HG03045 (cell line): ENCODE measurements around the gene SLFN5.
A peak's percentile ranks its signal among the peaks of the same experiment; 100 is the strongest.
"Not testable (repeated sequence)": the region's sequence is repeated elsewhere in the genome, so short reads cannot be mapped to it uniquely, and the experiment has no call there.

Source experiments
- ATAC-seq: cut with Tn5 transposase; IDR thresholded peaks from one replicate; pipeline ENCODE4 v1.9.1; 2021; ENCODE audit warnings: mild to moderate bottlenecking, moderate library complexity; ENCODE audit not compliant: unreplicated experiment

The SLFN5 gene

GRCh38 chr17:35287286-35287811 lies 44.5 kb downstream of the SLFN5 start:
- ATAC-seq: no peak

DNA sequence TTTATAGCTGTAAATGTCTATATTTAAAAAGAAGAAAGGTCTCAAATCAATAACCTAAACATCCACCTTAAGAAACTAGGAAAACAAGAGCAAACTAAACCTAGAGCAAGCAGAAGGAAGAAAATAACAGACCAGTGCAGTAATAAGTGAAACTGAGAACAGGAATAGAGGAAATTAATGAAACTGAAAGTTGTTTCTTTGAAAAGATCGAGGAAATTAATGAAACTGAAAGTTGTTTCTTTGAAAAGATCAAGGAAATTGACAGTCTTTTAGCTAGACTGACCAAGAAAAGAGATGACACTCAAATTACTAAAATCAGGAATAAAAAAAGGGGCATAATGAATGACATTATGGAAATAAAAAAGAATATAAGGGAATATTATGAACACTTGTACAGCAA lies 46.4 kb downstream of the SLFN5 start:
- ATAC-seq: no peak

DNA sequence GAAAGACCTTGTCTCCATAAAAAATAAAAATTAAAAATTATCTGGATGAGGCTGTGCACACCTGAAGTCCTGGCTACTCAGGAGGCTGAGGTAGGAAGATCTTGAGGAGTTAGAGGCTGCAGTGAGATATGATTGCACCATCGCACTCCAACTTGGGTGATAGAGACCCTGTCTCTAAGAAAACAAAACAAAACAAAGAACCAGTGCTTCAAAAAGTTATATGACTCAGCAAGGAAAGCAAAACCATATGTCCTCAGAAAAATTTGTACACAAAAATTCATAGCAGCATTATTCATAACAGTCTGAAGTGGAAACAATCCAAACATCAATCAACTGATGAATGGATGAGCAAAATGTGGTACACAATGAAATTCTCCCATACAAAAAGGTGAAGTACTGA lies 48.9 kb downstream of the SLFN5 start:
- ATAC-seq: no peak

GRCh38 chr17:35293151-35293847 lies 50.4 kb downstream of the SLFN5 start:
- no peak for ATAC-seq

- ATAC-seq: no peak
Measured at GRCh38 chr17:35294756-35295155, 51.9 kb downstream of the SLFN5 start.

GRCh38 chr17:35295686-35296085 lies 52.8 kb downstream of the SLFN5 start:
- no peak for ATAC-seq

GRCh38 chr17:35297666-35298065 lies 54.8 kb downstream of the SLFN5 start:
- ATAC-seq: no peak

- no peak for ATAC-seq
Measured at GRCh38 chr17:35298639-35299038, 55.8 kb downstream of the SLFN5 start.

DNA sequence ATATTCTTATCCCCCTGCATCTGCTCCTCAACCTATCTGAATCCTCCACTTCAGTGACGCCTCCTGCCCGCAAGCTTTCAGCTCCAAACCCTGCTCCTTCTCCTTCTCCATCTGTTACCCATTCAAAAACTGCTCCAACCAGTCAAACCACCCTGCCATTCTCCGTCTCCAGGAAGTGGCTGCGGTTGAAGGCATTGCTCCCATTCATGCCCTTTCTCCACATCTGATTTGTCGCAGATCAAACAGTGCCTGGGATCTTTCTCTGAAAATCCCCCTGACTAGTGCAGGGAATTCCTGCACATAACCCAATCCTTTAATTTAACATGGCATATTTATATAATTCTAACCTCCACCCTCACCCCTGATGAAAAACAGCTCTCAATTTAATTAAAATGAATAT lies 56.3 kb downstream of the SLFN5 start:
- ATAC-seq: no peak

- ATAC-seq: not testable (repeated sequence)
Measured at GRCh38 chr17:35309345-35309744, 66.5 kb downstream of the SLFN5 start.

- ATAC-seq: no peak
Measured at GRCh38 chr17:35312346-35312745, 69.5 kb downstream of the SLFN5 start.

DNA sequence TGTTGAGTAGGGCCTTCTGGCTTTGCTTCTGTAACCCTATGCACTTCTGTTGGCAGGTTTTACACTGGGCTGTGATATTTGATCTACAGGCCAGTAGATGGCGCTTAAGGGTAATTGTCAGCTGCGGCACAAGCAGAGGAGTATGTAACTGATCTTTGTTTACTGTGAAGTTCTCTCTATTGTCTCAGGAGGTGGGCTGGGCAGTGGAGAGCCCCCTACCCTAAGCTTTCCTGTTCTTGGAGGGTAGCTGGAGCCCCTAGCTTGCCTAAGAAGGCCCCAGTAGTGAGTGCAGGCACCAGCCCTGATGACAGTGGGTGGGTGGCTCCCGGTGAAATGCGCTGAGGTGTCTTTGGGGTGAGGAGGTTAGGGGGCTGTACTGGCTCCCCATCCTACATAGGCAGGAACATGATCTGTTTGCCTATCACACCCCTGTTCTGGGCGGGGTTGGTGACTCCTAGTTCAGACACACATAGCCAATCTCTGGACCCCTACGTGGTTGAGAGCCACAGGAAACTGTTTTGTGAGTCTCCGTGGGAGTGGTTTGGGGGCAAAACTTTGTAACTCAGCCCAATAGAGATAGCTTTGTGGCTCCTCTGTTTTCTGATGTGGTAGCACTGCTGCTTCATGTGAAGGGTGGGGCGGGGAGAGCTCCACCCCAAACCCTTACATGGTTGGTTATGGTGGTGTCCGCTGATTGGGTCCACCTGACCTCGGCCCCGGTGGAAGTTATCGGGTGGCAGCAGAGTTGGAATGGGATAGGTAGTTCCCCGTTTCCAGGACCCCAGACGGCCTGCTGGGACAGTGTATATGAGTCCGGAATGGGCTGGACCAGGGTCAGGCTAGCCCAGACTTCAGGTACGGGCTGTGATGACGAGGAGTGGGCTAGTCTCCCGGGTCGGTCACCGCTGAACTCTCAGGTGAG lies 70.2 kb downstream of the SLFN5 start:
- peak; percentile 59 for ATAC-seq

DNA sequence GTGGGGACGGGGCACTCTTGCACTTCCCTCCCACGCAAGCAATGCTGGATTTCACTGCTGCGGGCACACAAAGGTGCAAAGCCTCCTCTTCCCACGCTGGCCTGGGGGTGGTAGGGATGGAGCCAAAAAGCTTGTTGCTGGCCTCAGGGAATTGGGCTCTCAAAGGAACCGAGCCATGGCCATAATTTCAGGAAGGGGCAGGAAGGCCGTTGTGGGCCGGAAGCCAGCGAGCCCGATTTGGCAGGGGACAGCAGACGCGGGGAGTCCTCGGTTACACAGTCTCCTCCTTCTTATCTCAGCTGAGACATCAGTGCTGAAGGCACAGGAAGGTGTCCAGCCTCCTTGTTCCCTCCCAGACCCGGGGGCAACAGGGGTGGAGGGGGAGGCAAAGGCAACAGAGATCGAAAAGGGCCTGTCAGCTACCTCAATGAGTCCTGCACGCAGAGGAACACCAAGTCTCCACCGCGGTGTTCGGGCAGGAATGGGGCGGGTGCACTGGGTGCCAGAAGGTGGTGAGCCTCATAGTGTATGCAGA lies 71.1 kb downstream of the SLFN5 start:
- no peak for ATAC-seq

DNA sequence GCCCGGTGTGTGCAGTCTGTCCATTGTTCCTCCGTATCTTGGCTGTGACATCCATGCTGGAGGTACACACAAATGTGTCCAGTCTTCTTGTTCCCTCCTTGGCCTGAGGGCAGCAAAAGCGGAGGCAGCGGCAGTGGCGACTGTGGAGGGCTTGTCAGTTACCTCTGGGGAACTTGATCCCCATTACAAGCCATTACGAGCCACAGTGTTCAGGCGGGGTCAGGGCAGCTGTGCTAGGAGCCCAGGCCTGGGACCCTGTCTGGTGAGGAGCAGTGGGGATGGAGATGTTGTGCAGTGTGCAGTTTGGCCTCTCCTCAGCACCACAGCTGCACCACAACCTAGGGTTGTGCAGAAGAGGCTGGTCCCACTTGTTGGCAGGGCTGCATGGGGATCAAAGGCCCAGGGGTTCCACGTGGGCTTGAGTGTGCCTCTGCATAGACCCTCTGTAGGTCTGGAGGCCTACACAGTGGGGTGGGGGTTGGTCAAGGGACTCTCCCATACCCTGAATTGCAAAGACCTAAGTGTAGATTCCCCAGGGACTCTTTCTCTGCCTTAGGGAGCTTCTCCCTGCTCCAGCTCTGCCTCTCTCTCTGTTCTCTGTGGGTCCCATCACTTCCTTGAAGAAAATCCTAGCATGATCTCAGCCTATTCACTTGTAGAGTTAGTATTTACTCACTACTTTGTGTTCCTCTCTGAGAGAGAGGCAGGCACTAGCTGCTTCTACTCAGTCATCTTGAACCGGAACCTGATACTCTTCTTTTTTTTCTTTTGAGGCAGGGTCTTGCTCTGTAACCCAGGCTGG lies 71.7 kb downstream of the SLFN5 start:
- ATAC-seq: no peak

- ATAC-seq: no peak
Measured at GRCh38 chr17:35315283-35315682, 72.4 kb downstream of the SLFN5 start.

GRCh38 chr17:35315971-35316370 lies 73.1 kb downstream of the SLFN5 start:
- no peak for ATAC-seq

DNA sequence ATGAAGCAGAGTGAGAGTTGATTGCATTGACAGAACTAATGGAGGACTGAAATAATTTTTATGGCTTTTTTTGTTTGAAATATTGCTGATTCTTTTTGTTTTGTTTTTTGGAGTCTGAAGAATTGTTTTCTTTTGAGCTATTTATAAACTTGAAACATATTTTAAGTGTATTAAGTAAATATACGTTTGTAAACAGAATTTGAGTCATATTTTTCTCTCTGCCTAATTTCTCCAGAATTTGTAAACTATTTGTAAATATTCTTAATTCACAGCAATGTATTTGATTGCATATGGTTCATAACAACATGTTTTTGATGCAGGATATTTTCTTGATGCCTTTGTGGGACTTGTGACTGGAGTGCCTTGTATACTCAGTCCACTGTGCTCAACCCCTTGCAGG lies 79.9 kb downstream of the SLFN5 start:
- ATAC-seq: no peak
